ENCODE results near the gene CRB2. TPM values are rescaled to one million over a fixed set of nuclear protein-coding genes. Genes with fewer than 3 reads are reported as not detected.
A peak's percentile ranks its signal among the peaks of the same experiment; 100 is the strongest.

The CRB2 gene
- total and polyA plus RNA-seq, 2 of the 13 experiments (the other 11 are each of a cell fraction or from before 2014, with no cell fraction given) = 0.01 to 0.29 TPM

- TF ChIP-seq FOXP4 (CRISPR knock-in tag; IDR thresholded peaks at IDR 0.05) (peak; percentile 87), ZGPAT (CRISPR knock-in tag; IDR thresholded peaks at IDR 0.05) (peak; percentile 42; the same call in 1 of the 2 replicates), ZNF121 (CRISPR knock-in tag; IDR thresholded peaks at IDR 0.05) (peak; percentile 88), ZEB1 (IDR thresholded peaks at IDR 0.05; ENCODE audit: insufficient replicate concordance, low read depth) (peak; percentile 54), ZNF792 (CRISPR knock-in tag; IDR thresholded peaks at IDR 0.05) (0 out of 2 replicates have a peak, but pooled peaks have one; percentile 17), KDM4B (CRISPR knock-in tag; IDR thresholded peaks at IDR 0.05) (peak; percentile 36; the same call in 1 of the 2 replicates), BRF2 (CRISPR knock-in tag; IDR thresholded peaks at IDR 0.05) (no peak), DRAP1 (CRISPR knock-in tag; IDR thresholded peaks at IDR 0.05) (peak; percentile 20; the same call in 1 of the 2 replicates), MIXL1 (CRISPR knock-in tag; IDR thresholded peaks at IDR 0.05) (peak; percentile 29; the same call in 1 of the 2 replicates), HNF4A (CRISPR knock-in tag; IDR thresholded peaks at IDR 0.05) (peak; percentile 66), RXRA (CRISPR knock-in tag; IDR thresholded peaks at IDR 0.05) (peak; percentile 92), ZNF740 (CRISPR knock-in tag; IDR thresholded peaks at IDR 0.05) (no peak), MLX (CRISPR knock-in tag; IDR thresholded peaks at IDR 0.05) (peak; percentile 47; the same call in 1 of the 2 replicates), ZNF280B (CRISPR knock-in tag; IDR thresholded peaks at IDR 0.05; ENCODE audit: borderline replicate concordance) (0 out of 2 replicates have a peak, but pooled peaks have one; percentile 60), KDM2A (CRISPR knock-in tag; IDR thresholded peaks at IDR 0.05; ENCODE audit: borderline replicate concordance, low read depth) (peak; percentile 23; the same call in 1 of the 2 replicates), ZSCAN22 (CRISPR knock-in tag; IDR thresholded peaks at IDR 0.05) (no peak), KDM3A (CRISPR knock-in tag; IDR thresholded peaks at IDR 0.05; ENCODE audit: low read depth) (peak; percentile 58; the same call in 1 of the 2 replicates)
Measured at GRCh38 chr9:123360161-123361085, 4.4 kb downstream of the CRB2 start (continued).
